ENCODE results near the gene OAS2.

DNA sequence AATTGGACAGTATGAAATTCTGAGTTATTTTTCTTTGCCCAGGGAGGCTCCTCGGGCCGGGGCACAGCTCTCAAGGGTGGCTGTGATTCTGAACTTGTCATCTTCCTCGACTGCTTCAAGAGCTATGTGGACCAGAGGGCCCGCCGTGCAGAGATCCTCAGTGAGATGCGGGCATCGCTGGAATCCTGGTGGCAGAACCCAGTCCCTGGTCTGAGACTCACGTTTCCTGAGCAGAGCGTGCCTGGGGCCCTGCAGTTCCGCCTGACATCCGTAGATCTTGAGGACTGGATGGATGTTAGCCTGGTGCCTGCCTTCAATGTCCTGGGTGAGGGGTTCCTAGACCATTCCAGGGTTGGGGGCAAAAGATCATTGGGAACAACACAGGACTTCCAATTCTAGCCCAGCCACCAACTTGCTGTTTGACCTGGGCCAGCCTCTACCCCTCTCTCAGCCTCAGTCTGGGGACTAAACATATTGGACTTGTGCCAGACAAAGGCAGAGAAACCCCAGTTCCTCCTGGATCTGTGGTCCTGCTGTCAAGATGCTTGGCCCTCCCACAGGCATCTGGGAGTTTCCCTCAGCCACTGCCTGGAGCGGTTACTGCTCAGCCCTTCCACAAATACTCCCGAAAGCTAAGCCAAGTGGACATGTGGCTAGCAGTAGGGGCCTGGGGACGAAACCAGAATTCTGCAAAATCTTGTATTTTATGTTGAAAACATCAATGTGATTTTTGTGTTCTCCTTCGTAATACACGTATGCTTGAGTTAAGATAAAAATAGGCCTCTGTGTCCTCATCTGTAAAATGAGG lies 36.6 kb upstream of the OAS2 start:
- TF ChIP-seq, protein P1, sequence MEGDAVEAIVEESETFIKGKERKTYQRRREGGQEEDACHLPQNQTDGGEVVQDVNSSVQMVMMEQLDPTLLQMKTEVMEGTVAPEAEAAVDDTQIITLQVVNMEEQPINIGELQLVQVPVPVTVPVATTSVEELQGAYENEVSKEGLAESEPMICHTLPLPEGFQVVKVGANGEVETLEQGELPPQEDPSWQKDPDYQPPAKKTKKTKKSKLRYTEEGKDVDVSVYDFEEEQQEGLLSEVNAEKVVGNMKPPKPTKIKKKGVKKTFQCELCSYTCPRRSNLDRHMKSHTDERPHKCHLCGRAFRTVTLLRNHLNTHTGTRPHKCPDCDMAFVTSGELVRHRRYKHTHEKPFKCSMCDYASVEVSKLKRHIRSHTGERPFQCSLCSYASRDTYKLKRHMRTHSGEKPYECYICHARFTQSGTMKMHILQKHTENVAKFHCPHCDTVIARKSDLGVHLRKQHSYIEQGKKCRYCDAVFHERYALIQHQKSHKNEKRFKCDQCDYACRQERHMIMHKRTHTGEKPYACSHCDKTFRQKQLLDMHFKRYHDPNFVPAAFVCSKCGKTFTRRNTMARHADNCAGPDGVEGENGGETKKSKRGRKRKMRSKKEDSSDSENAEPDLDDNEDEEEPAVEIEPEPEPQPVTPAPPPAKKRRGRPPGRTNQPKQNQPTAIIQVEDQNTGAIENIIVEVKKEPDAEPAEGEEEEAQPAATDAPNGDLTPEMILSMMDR (conservative IDR thresholded peaks at IDR 0.05; ENCODE audit: low read length): no peak
- no peak for TF ChIP-seq EZH2phosphoT487 (IDR thresholded peaks at IDR 0.05; ENCODE audit: borderline replicate concordance)
